ENCODE results near the gene LMAN1L. TPM values are rescaled to one million over a fixed set of nuclear protein-coding genes. Genes with fewer than 3 reads are reported as not detected.

The LMAN1L gene
- total RNA-seq, 1 experiment from 2014 or later, result not detected

DNA sequence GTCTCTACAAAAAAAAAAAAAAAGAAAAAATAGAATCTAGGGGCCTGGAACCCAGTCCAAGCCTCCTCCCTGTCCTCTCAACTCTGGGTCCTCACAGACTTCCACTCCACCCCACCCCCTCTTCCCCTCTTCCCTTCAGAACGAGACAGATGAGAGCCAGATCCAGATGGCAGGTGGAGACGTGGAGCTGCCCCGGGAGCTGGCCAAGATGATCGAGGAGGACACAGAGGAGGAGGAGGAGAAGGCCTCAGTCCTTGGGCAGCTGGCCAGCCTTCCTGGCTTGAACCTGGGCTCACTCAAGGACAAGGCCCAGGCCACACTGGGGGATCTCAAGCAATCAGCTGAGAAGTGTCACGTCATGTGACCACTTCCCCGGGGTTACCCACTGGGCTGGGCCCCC lies 17.4 kb downstream of the LMAN1L start:
- Histone ChIP-seq H3K36me3 (ENCODE audit: low read depth, low read length) (no peaks in the 10 kb centered on the region), H3K79me2 (ENCODE audit: low read length) (no peaks in the 10 kb centered on the region), H3K9me2 (replicated peaks; ENCODE audit: low read length) (no peaks in the 10 kb centered on the region), H3K4me1 (ENCODE audit: insufficient read depth, low read length) (peaks cover 20% of the 10 kb centered on the region), H3F3A (ENCODE audit: low read length, unreplicated experiment) (no peaks in the 10 kb centered on the region), H3K27ac (ENCODE audit: low read length) (no peak overlapping the region), H3K4me3 (ENCODE audit: low read length) (no peak overlapping the region), H2AFZ (ENCODE audit: low read length) (no peak overlapping the region), H3K9me3 (ENCODE audit: low read length) (no peaks in the 10 kb centered on the region), H3K27me3 (ENCODE audit: low read length) (no peaks in the 10 kb centered on the region), H3K9ac (ENCODE audit: low read length) (no peak overlapping the region), H3K4me2 (ENCODE audit: low read length) (no peak overlapping the region), H4K20me1 (ENCODE audit: low read length) (no peaks in the 10 kb centered on the region)
- BruUV-seq (replicated peaks), result no TSS peak
- intact Hi-C loops (cut with micrococcal nuclease), result no loop called here
- TF ChIP-seq, protein P1, sequence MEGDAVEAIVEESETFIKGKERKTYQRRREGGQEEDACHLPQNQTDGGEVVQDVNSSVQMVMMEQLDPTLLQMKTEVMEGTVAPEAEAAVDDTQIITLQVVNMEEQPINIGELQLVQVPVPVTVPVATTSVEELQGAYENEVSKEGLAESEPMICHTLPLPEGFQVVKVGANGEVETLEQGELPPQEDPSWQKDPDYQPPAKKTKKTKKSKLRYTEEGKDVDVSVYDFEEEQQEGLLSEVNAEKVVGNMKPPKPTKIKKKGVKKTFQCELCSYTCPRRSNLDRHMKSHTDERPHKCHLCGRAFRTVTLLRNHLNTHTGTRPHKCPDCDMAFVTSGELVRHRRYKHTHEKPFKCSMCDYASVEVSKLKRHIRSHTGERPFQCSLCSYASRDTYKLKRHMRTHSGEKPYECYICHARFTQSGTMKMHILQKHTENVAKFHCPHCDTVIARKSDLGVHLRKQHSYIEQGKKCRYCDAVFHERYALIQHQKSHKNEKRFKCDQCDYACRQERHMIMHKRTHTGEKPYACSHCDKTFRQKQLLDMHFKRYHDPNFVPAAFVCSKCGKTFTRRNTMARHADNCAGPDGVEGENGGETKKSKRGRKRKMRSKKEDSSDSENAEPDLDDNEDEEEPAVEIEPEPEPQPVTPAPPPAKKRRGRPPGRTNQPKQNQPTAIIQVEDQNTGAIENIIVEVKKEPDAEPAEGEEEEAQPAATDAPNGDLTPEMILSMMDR (conservative IDR thresholded peaks at IDR 0.05; ENCODE audit: low read depth, low read length), result no peak
- no peak for TF ChIP-seq EZH2phosphoT487 (IDR thresholded peaks at IDR 0.05; ENCODE audit: borderline replicate concordance, low read length)
- TF ChIP-seq EZH2 (IDR thresholded peaks at IDR 0.05; ENCODE audit: low read length, unreplicated experiment), result no peak
- ChIA-PET CTCF (no interaction called here), POLR2A (ENCODE audit: unreplicated experiment) (interaction anchor here (0.6 kb wide), 1 partner anchor 11 kb away, joined by 5 read pairs; no protein-coding TSS in a partner anchor)
- no peak for DNase-seq
- ATAC-seq, result no peak

DNA sequence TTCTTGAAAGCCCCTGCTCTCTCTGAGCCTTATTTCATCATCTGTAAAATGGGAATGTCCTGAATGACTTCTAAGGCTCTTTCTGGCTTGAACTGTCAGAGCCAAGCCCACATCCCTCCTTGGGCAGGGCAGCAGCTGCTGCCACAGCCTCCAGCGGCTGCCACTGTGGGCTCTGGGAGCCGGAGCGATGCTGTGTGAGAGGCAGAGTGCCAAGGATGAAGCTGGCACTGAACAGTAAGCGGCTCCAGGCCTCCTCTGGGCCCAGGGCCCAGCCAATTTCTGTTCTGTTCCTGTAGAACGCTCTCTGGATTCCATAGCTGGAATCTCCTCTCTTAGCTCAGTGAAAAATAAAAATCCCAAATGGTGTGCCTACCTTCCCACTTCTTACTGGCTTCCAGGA lies 18.2 kb downstream of the LMAN1L start:
- Histone ChIP-seq H2AFZ (ENCODE audit: low read length) (no peak overlapping the region), H4K20me1 (ENCODE audit: low read length) (no peaks in the 10 kb centered on the region), H3K79me2 (ENCODE audit: low read length) (no peaks in the 10 kb centered on the region), H3K4me2 (ENCODE audit: low read length) (no peak overlapping the region), H3K9me2 (replicated peaks; ENCODE audit: low read length) (no peaks in the 10 kb centered on the region), H3K9ac (ENCODE audit: low read length) (no peak overlapping the region), H3F3A (ENCODE audit: low read length, unreplicated experiment) (no peaks in the 10 kb centered on the region), H3K27me3 (ENCODE audit: low read length) (no peaks in the 10 kb centered on the region), H3K27ac (ENCODE audit: low read length) (no peak overlapping the region), H3K4me1 (ENCODE audit: insufficient read depth, low read length) (peaks cover 20% of the 10 kb centered on the region), H3K4me3 (ENCODE audit: low read length) (no peak overlapping the region), H3K9me3 (ENCODE audit: low read length) (no peaks in the 10 kb centered on the region), H3K36me3 (ENCODE audit: low read depth, low read length) (no peaks in the 10 kb centered on the region)
- no TSS peak for BruUV-seq (replicated peaks)
- CTCF ChIA-PET, result no interaction called here
- no peak for DNase-seq
- ATAC-seq, result no peak
- intact Hi-C loops (cut with micrococcal nuclease), result no loop called here
- POLR2A ChIA-PET (ENCODE audit: unreplicated experiment), result no interaction called here
- TF ChIP-seq EZH2 (IDR thresholded peaks at IDR 0.05; ENCODE audit: low read length, unreplicated experiment) (no peak), EZH2phosphoT487 (IDR thresholded peaks at IDR 0.05; ENCODE audit: borderline replicate concordance, low read length) (no peak)
- TF ChIP-seq, protein P1 (conservative IDR thresholded peaks at IDR 0.05; ENCODE audit: low read depth, low read length), result no peak

GRCh38 chr15:74831813-74832495 lies 19.3 kb downstream of the LMAN1L start:
- Histone ChIP-seq H3K9ac (ENCODE audit: low read length) (no peak overlapping the region), H3F3A (ENCODE audit: low read length, unreplicated experiment) (no peaks in the 10 kb centered on the region), H2AFZ (ENCODE audit: low read length) (no peak overlapping the region), H3K27ac (ENCODE audit: low read length) (no peak overlapping the region), H3K4me2 (ENCODE audit: low read length) (no peak overlapping the region), H3K4me1 (ENCODE audit: insufficient read depth, low read length) (peaks cover 20% of the 10 kb centered on the region), H3K9me2 (replicated peaks; ENCODE audit: low read length) (no peaks in the 10 kb centered on the region), H3K36me3 (ENCODE audit: low read depth, low read length) (no peaks in the 10 kb centered on the region), H3K4me3 (ENCODE audit: low read length) (no peak overlapping the region), H3K79me2 (ENCODE audit: low read length) (no peaks in the 10 kb centered on the region), H3K9me3 (ENCODE audit: low read length) (no peaks in the 10 kb centered on the region), H4K20me1 (ENCODE audit: low read length) (no peaks in the 10 kb centered on the region), H3K27me3 (ENCODE audit: low read length) (no peaks in the 10 kb centered on the region)
- ChIA-PET POLR2A (ENCODE audit: unreplicated experiment) (no interaction called here), CTCF (no interaction called here)
- intact Hi-C loops (cut with micrococcal nuclease), result no loop called here
- no peak for ATAC-seq
- TF ChIP-seq EZH2phosphoT487 (IDR thresholded peaks at IDR 0.05; ENCODE audit: borderline replicate concordance, low read length) (no peak), EZH2 (IDR thresholded peaks at IDR 0.05; ENCODE audit: low read length, unreplicated experiment) (no peak)
- TF ChIP-seq, protein P1 (conservative IDR thresholded peaks at IDR 0.05; ENCODE audit: low read depth, low read length), result no peak
- DNase-seq, result no peak
- no TSS peak for BruUV-seq (replicated peaks)

All from PC-3 (cell line).